Skeletal muscle satellite cell (primary cell): ENCODE results near the gene OR2T29. TPM values are rescaled to one million over a fixed set of nuclear protein-coding genes. Genes with fewer than 3 reads are reported as not detected.

Experiments
- small RNA-seq: library from RNA; depleted of rRNA; stranded (forward); fragments of <200 nt; gene quantifications from one replicate; pipeline ENCODE3, GENCODE V24; 2012

OR2T29 gene

Small RNA genes lying within 50 kb of the gene (small RNA-seq; reads per million reads assigned to genes)
- gene RF00019, result not detected
